OCI-LY3 (cell line): ENCODE data around the gene FAM131A.

Experiments
- H2AFZ ChIP-seq: fragments of 200-600, 300-600 bp; shearing (Covaris generic); 2 replicates; pipeline ENCODE4 v1.6.0; 2014; ENCODE audit warnings: antibody characterized with exemption, low read depth, low read length
- H3K27ac ChIP-seq: fragments of 200-600, 300-600 bp; sonication (generic); 2 replicates; pipeline ENCODE4 v1.5.1; 2014; ENCODE audit warnings: mild to moderate bottlenecking, low read length, moderate library complexity, mixed read lengths
- H3K27me3 ChIP-seq: fragments of 200-600, 300-600 bp; sonication (generic); 2 replicates; pipeline ENCODE4 v1.6.1; 2014; ENCODE audit warnings: low read depth, low read length, mixed read lengths
- H3K36me3 ChIP-seq: fragments of 200-600, 300-600 bp; sonication (generic); replicated peaks from 2 replicates; pipeline ENCODE3; 2014; ENCODE audit warnings: low read depth, low read length, mixed read lengths
- H3K4me1 ChIP-seq: fragments of 300-600, 200-600 bp; sonication (generic); 2 replicates; pipeline ENCODE4 v1.6.1; 2014; ENCODE audit warnings: low read length, mixed read lengths
- H3K4me2 ChIP-seq: fragments of 200-600, 300-600 bp; sonication (generic); 2 replicates; pipeline ENCODE4 v1.6.1; 2014; ENCODE audit warnings: low read length, mixed read lengths
- H3K4me3 ChIP-seq: fragments of 300-600, 200-600 bp; sonication (generic); 2 replicates; pipeline ENCODE4 v1.5.1; 2014; ENCODE audit warnings: antibody characterized with exemption, mild to moderate bottlenecking, low read length, moderate library complexity
- H3K79me2 ChIP-seq: fragments of 300-600, 200-600 bp; shearing (Covaris generic); 2 replicates; pipeline ENCODE4 v1.6.1; 2014; ENCODE audit warnings: mild to moderate bottlenecking, low read length, mixed read lengths
- H3K9ac ChIP-seq: fragments of 300-600, 200-600 bp; shearing (Covaris generic); 2 replicates; pipeline ENCODE4 v1.6.0; 2014; ENCODE audit warnings: mild to moderate bottlenecking, low read length, moderate library complexity
- H3K9me3 ChIP-seq: fragments of 200-600, 300-600 bp; shearing (Covaris generic); 2 replicates; pipeline ENCODE4 v1.6.1; 2014; ENCODE audit warnings: low read length, mixed read lengths; ENCODE audit not compliant: insufficient read depth
- H4K20me1 ChIP-seq: fragments of 200-600, 300-600 bp; sonication (generic); 2 replicates; pipeline ENCODE4 v1.6.1; 2016; ENCODE audit warnings: low read length, mixed read lengths; ENCODE audit not compliant: insufficient read depth
- EZH2phosphoT487 ChIP-seq: fragments of 200-600 bp; shearing (Covaris generic); IDR thresholded peaks from 2 replicates; pipeline ENCODE4 v1.6.1; 2018; ENCODE audit warnings: antibody characterized with exemption, mixed run types, low read depth
- TF ChIP-seq, protein P1 (sequence below): fragments of 200-600, 300-600 bp; sonication (generic); IDR thresholded peaks from 2 replicates; pipeline ENCODE4 v1.5.1; 2014; ENCODE audit warnings: antibody characterized with exemption, low read length, low read depth

The FAM131A gene

GRCh38 chr3:184337399-184337714, at the start of gene FAM131A:
Gene FAM131A, plus strand, starts transcription at chr3:184337600. Its CDS starts 31 bp downstream, at chr3:184337631.
- no peaks in the 10 kb centered on the region for H3K79me2 ChIP-seq
- H3K36me3 ChIP-seq: peaks cover 39% of the 10 kb centered on the region
- H3K9ac ChIP-seq: 0 out of 2 replicates have a peak within 1 kb of the TSS, but pooled peaks have one; percentile 47
- H3K27me3 ChIP-seq: no peaks in the 10 kb centered on the region
- H2AFZ ChIP-seq: no peak within 1 kb of the TSS
- no peak within 1 kb of the TSS for H3K27ac ChIP-seq
- H4K20me1 ChIP-seq: peaks cover 32% of the 10 kb centered on the region
- no peaks in the 10 kb centered on the region for H3K9me3 ChIP-seq
- TF ChIP-seq, protein P1, sequence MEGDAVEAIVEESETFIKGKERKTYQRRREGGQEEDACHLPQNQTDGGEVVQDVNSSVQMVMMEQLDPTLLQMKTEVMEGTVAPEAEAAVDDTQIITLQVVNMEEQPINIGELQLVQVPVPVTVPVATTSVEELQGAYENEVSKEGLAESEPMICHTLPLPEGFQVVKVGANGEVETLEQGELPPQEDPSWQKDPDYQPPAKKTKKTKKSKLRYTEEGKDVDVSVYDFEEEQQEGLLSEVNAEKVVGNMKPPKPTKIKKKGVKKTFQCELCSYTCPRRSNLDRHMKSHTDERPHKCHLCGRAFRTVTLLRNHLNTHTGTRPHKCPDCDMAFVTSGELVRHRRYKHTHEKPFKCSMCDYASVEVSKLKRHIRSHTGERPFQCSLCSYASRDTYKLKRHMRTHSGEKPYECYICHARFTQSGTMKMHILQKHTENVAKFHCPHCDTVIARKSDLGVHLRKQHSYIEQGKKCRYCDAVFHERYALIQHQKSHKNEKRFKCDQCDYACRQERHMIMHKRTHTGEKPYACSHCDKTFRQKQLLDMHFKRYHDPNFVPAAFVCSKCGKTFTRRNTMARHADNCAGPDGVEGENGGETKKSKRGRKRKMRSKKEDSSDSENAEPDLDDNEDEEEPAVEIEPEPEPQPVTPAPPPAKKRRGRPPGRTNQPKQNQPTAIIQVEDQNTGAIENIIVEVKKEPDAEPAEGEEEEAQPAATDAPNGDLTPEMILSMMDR: no peak
- TF ChIP-seq EZH2phosphoT487: no peak
- H3K4me3 ChIP-seq: peak within 1 kb of the TSS; percentile 80
- peaks cover 4% of the 10 kb centered on the region; the same call in 1 of the 2 replicates for H3K4me1 ChIP-seq
- H3K4me2 ChIP-seq: peak within 1 kb of the TSS; percentile 55

DNA sequence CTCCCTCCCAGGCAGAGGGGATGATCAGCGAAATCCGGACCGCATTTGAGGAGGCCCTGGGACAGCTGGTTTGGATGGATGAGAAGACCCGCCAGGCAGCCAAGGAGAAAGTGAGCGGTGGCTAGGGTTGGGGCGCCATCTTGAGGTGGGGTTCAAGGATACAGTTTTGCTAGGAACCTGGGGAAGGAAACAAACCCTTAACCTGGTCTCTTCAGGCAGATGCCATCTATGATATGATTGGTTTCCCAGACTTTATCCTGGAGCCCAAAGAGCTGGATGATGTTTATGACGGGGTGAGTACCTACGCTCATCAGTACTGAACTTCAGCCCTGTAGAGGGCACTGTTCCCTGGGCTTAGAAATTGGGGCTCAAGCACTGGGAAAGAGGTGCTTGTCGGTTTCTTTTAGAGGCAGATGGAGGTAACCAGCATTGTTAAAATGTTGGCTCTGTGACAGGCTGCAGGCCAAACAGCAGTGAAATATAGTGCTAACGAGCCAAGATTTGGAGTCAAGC, 47.9 kb upstream of the FAM131A start:
- peak overlapping the region; percentile 79 for H2AFZ ChIP-seq

DNA sequence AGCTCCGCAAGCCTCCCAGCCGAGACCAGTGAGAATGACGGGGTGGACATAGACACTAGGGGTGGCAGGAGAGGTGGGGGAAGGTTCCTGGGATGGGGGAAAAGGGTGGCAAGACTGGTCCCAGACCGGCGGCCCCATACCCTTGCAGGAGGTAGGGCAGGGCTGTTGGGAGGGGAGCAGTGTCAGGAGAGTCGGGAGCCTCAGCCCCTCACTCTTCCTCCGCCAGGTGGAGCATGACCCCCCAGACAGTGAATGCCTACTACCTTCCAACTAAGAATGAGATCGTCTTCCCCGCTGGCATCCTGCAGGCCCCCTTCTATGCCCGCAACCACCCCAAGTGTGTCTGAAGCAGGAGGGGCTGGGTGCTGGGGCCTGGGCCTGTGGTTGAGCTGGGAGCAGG, 47.1 kb upstream of the FAM131A start:
- H4K20me1 ChIP-seq: no peaks in the 10 kb centered on the region
- no peak overlapping the region for H2AFZ ChIP-seq
- peaks cover 4% of the 10 kb centered on the region for H3K27me3 ChIP-seq
- no peak for TF ChIP-seq EZH2phosphoT487
- TF ChIP-seq, protein P1: no peak
- no peak overlapping the region for H3K27ac ChIP-seq
- no peaks in the 10 kb centered on the region for H3K79me2 ChIP-seq
- H3K36me3 ChIP-seq: no peaks in the 10 kb centered on the region
- no peaks in the 10 kb centered on the region for H3K9me3 ChIP-seq
- no peak overlapping the region for H3K9ac ChIP-seq
- no peaks in the 10 kb centered on the region for H3K4me1 ChIP-seq
- no peak overlapping the region for H3K4me2 ChIP-seq
- H3K4me3 ChIP-seq: no peak overlapping the region

More for the DNA sequence above, 47.9 kb upstream of the FAM131A start:
- Histone ChIP-seq H3K9ac (0 out of 2 replicates have a peak overlapping the region, but pooled peaks have one; percentile 28), H3K9me3 (no peaks in the 10 kb centered on the region), H3K4me3 (peak overlapping the region; percentile 69), H3K4me1 (peaks cover 3% of the 10 kb centered on the region), H3K4me2 (peak overlapping the region; percentile 72), H3K27me3 (peaks cover 4% of the 10 kb centered on the region), H3K79me2 (no peaks in the 10 kb centered on the region), H4K20me1 (no peaks in the 10 kb centered on the region), H3K36me3 (no peaks in the 10 kb centered on the region), H3K27ac (no peak overlapping the region)
- TF ChIP-seq EZH2phosphoT487: no peak
- TF ChIP-seq, protein P1: peak; percentile 97

- no peak overlapping the region for H3K9ac ChIP-seq
- TF ChIP-seq EZH2phosphoT487: no peak
- TF ChIP-seq, protein P1: no peak
- no peaks in the 10 kb centered on the region for H3K79me2 ChIP-seq
- H3K9me3 ChIP-seq: no peaks in the 10 kb centered on the region
- peaks cover 4% of the 10 kb centered on the region for H3K27me3 ChIP-seq
- H3K36me3 ChIP-seq: no peaks in the 10 kb centered on the region
- H3K4me3 ChIP-seq: no peak overlapping the region
- no peaks in the 10 kb centered on the region for H4K20me1 ChIP-seq
- no peak overlapping the region for H3K4me2 ChIP-seq
- no peaks in the 10 kb centered on the region for H3K4me1 ChIP-seq
- H3K27ac ChIP-seq: no peak overlapping the region
- no peak overlapping the region for H2AFZ ChIP-seq
These were observed 46.2 kb upstream of the FAM131A start for GRCh38 chr3:184291044-184291737.
